GM12878 (cell line): Measurements from ENCODE around the gene EMILIN2.

ENCODE experiments used
- CHD4 ChIP-seq: fragments of 200-600 bp; sonication (generic); IDR thresholded peaks from 2 replicates; pipeline ENCODE4 v1.6.1; 2016; ENCODE audit warnings: mild to moderate bottlenecking
- CTCF ChIP-seq, 3 experiments: IDR thresholded peaks in 2 of 3; conservative IDR thresholded peaks in 1 of 3; 2 replicates each; pipeline ENCODE4 v1.5.1; 2011; ENCODE audit warnings: low read depth in 3 of 3, low read length in 3 of 3, mild to moderate bottlenecking in 3 of 3, control low read depth in 2 of 3, moderate library complexity in 2 of 3, inconsistent platforms in 1 of 3, mixed read lengths in 1 of 3; ENCODE audit not compliant: control insufficient read depth in 2 of 3, insufficient read depth in 1 of 3; ENCODE audit errors: extremely low read depth in 1 of 3
- GABPA ChIP-seq: IDR thresholded peaks from 2 replicates; pipeline ENCODE4 v1.6.1; 2014; ENCODE audit warnings: antibody characterized with exemption, low read depth, mild to moderate bottlenecking, inconsistent platforms
- HDAC2 ChIP-seq: fragments of 200-600 bp; sonication (generic); IDR thresholded peaks from 2 replicates; pipeline ENCODE4 v1.6.1; 2017
- HSF1 ChIP-seq: fragments of 150-350 bp; IDR thresholded peaks from 2 replicates; pipeline ENCODE4 v1.6.1; 2014; ENCODE audit warnings: mild to moderate bottlenecking, low read depth, low read length
- JUNB ChIP-seq: IDR thresholded peaks from 2 replicates; pipeline ENCODE4 v1.6.1; 2016; ENCODE audit warnings: antibody characterized with exemption, mild to moderate bottlenecking
- JUND ChIP-seq: IDR thresholded peaks from 2 replicates; pipeline ENCODE4 v1.6.1; 2012; ENCODE audit warnings: low read depth, mild to moderate bottlenecking, low read length, improper control_type of control experiment, moderate library complexity
- MEF2A ChIP-seq: IDR thresholded peaks from 2 replicates; pipeline ENCODE4 v1.6.1; 2011; ENCODE audit warnings: low read depth, mild to moderate bottlenecking, low read length, moderate library complexity; ENCODE audit not compliant: insufficient read depth
- NR2C2 ChIP-seq: IDR thresholded peaks from 2 replicates; pipeline ENCODE4 v1.6.1; 2011; ENCODE audit warnings: borderline replicate concordance, low read depth; ENCODE audit not compliant: control insufficient read depth, insufficient read length
- POLR2AphosphoS5 ChIP-seq: IDR thresholded peaks from 2 replicates; pipeline ENCODE4 v1.6.1; 2011; ENCODE audit warnings: mild to moderate bottlenecking, low read length, inconsistent platforms
- RAD51 ChIP-seq: fragments of 450-650 bp; IDR thresholded peaks from 2 replicates; pipeline ENCODE4 v1.6.1; 2016; ENCODE audit warnings: moderate library complexity, mild to moderate bottlenecking, inconsistent platforms
- TAF1 ChIP-seq: IDR thresholded peaks from 2 replicates; pipeline ENCODE4 v1.6.1; 2011; ENCODE audit warnings: mild to moderate bottlenecking, low read depth, low read length, borderline replicate concordance
- TF ChIP-seq, protein P1 (sequence below): fragments of 450-650 bp; IDR thresholded peaks from 2 replicates; pipeline ENCODE4 v1.6.1; 2014; ENCODE audit warnings: mild to moderate bottlenecking
- TF ChIP-seq, protein P2 (sequence below): IDR thresholded peaks from 2 replicates; pipeline ENCODE4 v1.6.1; 2012; ENCODE audit warnings: low read length, inconsistent platforms

DNA sequence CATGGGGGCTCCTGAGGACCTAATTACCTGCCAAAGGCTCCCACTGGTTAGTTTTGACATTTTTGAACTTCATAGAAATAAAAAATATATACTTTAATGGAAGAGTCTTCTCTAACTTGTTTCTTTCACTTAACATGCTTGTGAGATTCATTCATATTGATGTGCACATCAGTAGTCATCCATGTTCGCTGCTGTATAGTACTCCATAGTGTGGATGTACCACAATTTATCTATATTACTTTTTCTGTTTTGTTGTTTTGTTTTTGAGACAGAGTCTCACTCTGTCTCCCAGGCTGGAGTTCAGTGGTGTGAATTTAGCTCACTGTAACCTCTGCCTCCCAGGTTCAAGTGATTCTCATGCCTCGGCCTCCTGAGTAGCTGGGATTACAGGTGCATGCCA is 22.8 kb upstream of the EMILIN2 start:
- TF ChIP-seq JUNB (no peak), HDAC2 (no peak), HSF1 (no peak), GABPA (no peak), TAF1 (no peak), CHD4 (no peak), CTCF (IDR thresholded peaks at IDR 0.05 in 2 of 3, conservative IDR thresholded peaks at IDR 0.05 in 1 of 3; ENCODE audit: control insufficient read depth in 2 of 3, extremely low read depth in 1 of 3, insufficient read depth in 1 of 3, low read depth in 3 of 3, low read length in 3 of 3) (no peak), JUND (no peak), NR2C2 (no peak), RAD51 (no peak), MEF2A (no peak), POLR2AphosphoS5 (no peak)
- TF ChIP-seq, protein P1, sequence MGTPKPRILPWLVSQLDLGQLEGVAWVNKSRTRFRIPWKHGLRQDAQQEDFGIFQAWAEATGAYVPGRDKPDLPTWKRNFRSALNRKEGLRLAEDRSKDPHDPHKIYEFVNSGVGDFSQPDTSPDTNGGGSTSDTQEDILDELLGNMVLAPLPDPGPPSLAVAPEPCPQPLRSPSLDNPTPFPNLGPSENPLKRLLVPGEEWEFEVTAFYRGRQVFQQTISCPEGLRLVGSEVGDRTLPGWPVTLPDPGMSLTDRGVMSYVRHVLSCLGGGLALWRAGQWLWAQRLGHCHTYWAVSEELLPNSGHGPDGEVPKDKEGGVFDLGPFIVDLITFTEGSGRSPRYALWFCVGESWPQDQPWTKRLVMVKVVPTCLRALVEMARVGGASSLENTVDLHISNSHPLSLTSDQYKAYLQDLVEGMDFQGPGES: no peak
- TF ChIP-seq, protein P2, sequence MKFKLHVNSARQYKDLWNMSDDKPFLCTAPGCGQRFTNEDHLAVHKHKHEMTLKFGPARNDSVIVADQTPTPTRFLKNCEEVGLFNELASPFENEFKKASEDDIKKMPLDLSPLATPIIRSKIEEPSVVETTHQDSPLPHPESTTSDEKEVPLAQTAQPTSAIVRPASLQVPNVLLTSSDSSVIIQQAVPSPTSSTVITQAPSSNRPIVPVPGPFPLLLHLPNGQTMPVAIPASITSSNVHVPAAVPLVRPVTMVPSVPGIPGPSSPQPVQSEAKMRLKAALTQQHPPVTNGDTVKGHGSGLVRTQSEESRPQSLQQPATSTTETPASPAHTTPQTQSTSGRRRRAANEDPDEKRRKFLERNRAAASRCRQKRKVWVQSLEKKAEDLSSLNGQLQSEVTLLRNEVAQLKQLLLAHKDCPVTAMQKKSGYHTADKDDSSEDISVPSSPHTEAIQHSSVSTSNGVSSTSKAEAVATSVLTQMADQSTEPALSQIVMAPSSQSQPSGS: no peak
